Kidney (tissue), 14 donors: ENCODE measurements around the gene GGA2. TPM values are rescaled to one million over a fixed set of nuclear protein-coding genes. Genes with fewer than 3 reads are reported as not detected.

Experiments
- DNase-seq, 5 donors: peaks; one replicate each; pipeline ENCODE4 v3.0.0-alpha.2; 2013 to 2020
- FAIRE-seq: peaks from 2 replicates; lab custom pipeline; 2012; peaks lifted over from hg19 to GRCh38; lab: Jason Lieb, UNC
- H3K27ac ChIP-seq, 2 donors: one replicate each; pipeline ENCODE4 v1.7.0; 2013; ENCODE audit warnings: low read depth in 2 of 2, low read length in 2 of 2, inconsistent platforms in 1 of 2
- H3K27me3 ChIP-seq: one replicate; pipeline ENCODE4 v1.7.1; 2013; ENCODE audit warnings: low read length, inconsistent platforms; ENCODE audit not compliant: control insufficient read depth, insufficient read depth
- H3K36me3 ChIP-seq, 3 donors: one replicate each; pipeline versions ENCODE4 v1.7.0 to v1.7.1; 2013; ENCODE audit warnings: low read length in 3 of 3, control low read depth in 1 of 3, inconsistent platforms in 1 of 3; ENCODE audit not compliant: insufficient read depth in 3 of 3, control insufficient read depth in 2 of 3
- H3K4me1 ChIP-seq, 3 donors: one replicate each; pipeline versions ENCODE4 v1.7.0 to v1.7.1; 2013; ENCODE audit warnings: low read length in 3 of 3, inconsistent platforms in 1 of 3, low read depth in 1 of 3; ENCODE audit not compliant: control insufficient read depth in 2 of 3, insufficient read depth in 2 of 3
- H3K4me3 ChIP-seq, 3 donors: one replicate each; pipeline versions ENCODE4 v1.7.0 to v1.8.1; 2013; ENCODE audit warnings: low read length in 3 of 3, control low read depth in 1 of 3, inconsistent platforms in 1 of 3
- H3K9ac ChIP-seq, 3 donors: one replicate each; pipeline versions ENCODE4 v1.7.0 to v1.7.1; 2013; ENCODE audit warnings: low read length in 3 of 3, control low read depth in 1 of 3, inconsistent platforms in 1 of 3
- H3K9me3 ChIP-seq, 3 donors: one replicate each; pipeline versions ENCODE4 v1.7.0 to v1.7.1; 2013; ENCODE audit warnings: low read length in 3 of 3, control low read depth in 1 of 3, inconsistent platforms in 1 of 3; ENCODE audit not compliant: control insufficient read depth in 2 of 3, insufficient read depth in 1 of 3
- CTCF ChIP-seq: IDR thresholded peaks from 3 replicates; pipeline ENCODE4 v1.5.1; 2012; ENCODE audit warnings: mild to moderate bottlenecking, moderate library complexity, borderline replicate concordance; ENCODE audit not compliant: insufficient read depth; ENCODE audit errors: extremely low read depth
- intact Hi-C: fragments of 100-400 bp; cut with DNase I; formaldehyde crosslinking; loops from one replicate; pipeline ENCODE4 v1.11.1; 2022
- polyA plus RNA-seq: library from polyadenylated mRNA; stranded (reverse); fragments of 350-450 nt; fragmentation: Illumina TruSeq; extraction: RNeasy Lipid Tissue Mini Kit (QIAGEN cat#74804); gene quantifications from one replicate; pipeline ENCODE4 v1.2.3, GENCODE V29; 2014; ENCODE audit warnings: low read depth, low replicate concordance; ENCODE audit not compliant: insufficient read depth
- total RNA-seq: library from RNA; stranded (reverse); fragmentation: NEBNext Ultra II Directional; extraction: Animal tissue kit (Norgen Biotek cat#: 25700); gene quantifications from one replicate; pipeline ENCODE4 v1.2.1, GENCODE V29; 2021
- donor health status: control.
- donor health status: control.
- donor health status: control.
- donor health status: control.
- donor health status: control.
- donor health status: DM: yes; HTN: yes; CAD: no.
- donor health status: Normal renal cell carcinoma (clear cell type).

Gene GGA2
- total and polyA plus RNA-seq, 2 donors from 2014 or later, result 43.5 to 79.9 TPM

GRCh38 chr16:23523876-23524385 is 13.6 kb upstream of the GGA2 start:
- Histone ChIP-seq H3K27me3 (no peaks in the 10 kb centered on the region), H3K9me3 (no peaks in the 10 kb centered on the region), H3K4me3 (no peak overlapping the region), H3K4me1 (peaks cover 0 to 14% (median 4%) of the 10 kb centered on the region in 3 donors), H3K36me3 (peaks cover 10 to 25% (median 20%) of the 10 kb centered on the region in 3 donors), H3K27ac (no peak overlapping the region), H3K9ac (no peak overlapping the region)
- intact Hi-C loops, result no loop called here
- no peak for FAIRE-seq
- peak in 4 of 5 donors; percentile 1 to 81 (median 67) for DNase-seq
- TF ChIP-seq CTCF, result no peak

GRCh38 chr16:23523321-23523720 is 13.0 kb upstream of the GGA2 start:
- Histone ChIP-seq H3K4me1 (peaks cover 0 to 8% (median 2%) of the 10 kb centered on the region in 3 donors), H3K9me3 (no peaks in the 10 kb centered on the region), H3K4me3 (no peak overlapping the region), H3K27me3 (no peaks in the 10 kb centered on the region), H3K27ac (no peak overlapping the region), H3K36me3 (peaks cover 7 to 23% (median 18%) of the 10 kb centered on the region in 3 donors), H3K9ac (no peak overlapping the region)
- no peak for TF ChIP-seq CTCF
- DNase-seq (peak in 1 of 5 donors; percentile 2), FAIRE-seq (no peak)
- intact Hi-C loops, result no loop called here

- H3K9ac ChIP-seq, result no peak overlapping the region
- H3K4me1 ChIP-seq, result no peaks in the 10 kb centered on the region
- FAIRE-seq, result no peak
- H3K27ac ChIP-seq, result no peak overlapping the region
- TF ChIP-seq CTCF, result no peak
- H3K27me3 ChIP-seq, result no peaks in the 10 kb centered on the region
- no peak for DNase-seq
- intact Hi-C loops, result no loop called here
- H3K36me3 ChIP-seq, result peaks cover 7 to 23% (median 18%) of the 10 kb centered on the region in 3 donors
- H3K4me3 ChIP-seq, result no peak overlapping the region
- no peaks in the 10 kb centered on the region for H3K9me3 ChIP-seq
These were observed 11.7 kb upstream of the GGA2 start for GRCh38 chr16:23521965-23522364.
